Measurements from ENCODE around the gene YKT6. TPM values are rescaled to one million over a fixed set of nuclear protein-coding genes. Genes with fewer than 3 reads are reported as not detected.

The YKT6 gene
- total RNA-seq, 1 experiment from 2014 or later, result 146 TPM

GRCh38 chr7:44256459-44256858 lies 55.7 kb downstream of the YKT6 start:
- no peak for TF ChIP-seq CTCF (IDR thresholded peaks at IDR 0.05; ENCODE audit: unreplicated experiment)
- H3K36me3 Mint-ChIP-seq (ENCODE audit: insufficient read depth, unreplicated experiment), result no peaks in the 10 kb centered on the region
- intact Hi-C loops (cut with micrococcal nuclease; ENCODE audit: unreplicated experiment), result no loop called here

GRCh38 chr7:44257213-44257612 lies 56.4 kb downstream of the YKT6 start:
- Mint-ChIP-seq H3K9me3 (ENCODE audit: low read depth, unreplicated experiment) (no peaks in the 10 kb centered on the region), H3K4me1 (ENCODE audit: low read depth, unreplicated experiment) (peaks cover 17% of the 10 kb centered on the region), H3K27ac (ENCODE audit: unreplicated experiment) (no peak overlapping the region), H3K36me3 (ENCODE audit: insufficient read depth, unreplicated experiment) (no peaks in the 10 kb centered on the region), H3K27me3 (ENCODE audit: unreplicated experiment) (peaks cover 22% of the 10 kb centered on the region), H3K4me3 (ENCODE audit: low read depth, unreplicated experiment) (no peak overlapping the region)
- CTCF ChIA-PET, result interaction anchor here (0.8 to 1.3 kb wide), 2 partner anchors 16 to 51 kb away, joined by 3 read pairs; no protein-coding TSS in a partner anchor
- DNase-seq, result no peak
- TF ChIP-seq CTCF (IDR thresholded peaks at IDR 0.05; ENCODE audit: unreplicated experiment), result no peak
- intact Hi-C loops (cut with micrococcal nuclease; ENCODE audit: unreplicated experiment), result no loop called here
- no TSS peak for BruUV-seq (replicated peaks)

More at GRCh38 chr7:44256459-44256858, 55.7 kb downstream of the YKT6 start:
- H3K9me3 Mint-ChIP-seq (ENCODE audit: low read depth, unreplicated experiment), result no peaks in the 10 kb centered on the region
- H3K27me3 Mint-ChIP-seq (ENCODE audit: unreplicated experiment), result peaks cover 30% of the 10 kb centered on the region
- CTCF ChIA-PET, result interaction anchor here (1.2 kb wide), 1 partner anchor 20 kb away, joined by 3 read pairs; no protein-coding TSS in a partner anchor
- no peak for DNase-seq
- H3K27ac Mint-ChIP-seq (ENCODE audit: unreplicated experiment), result no peak overlapping the region
- BruUV-seq (replicated peaks), result no TSS peak
- no peak overlapping the region for H3K4me3 Mint-ChIP-seq (ENCODE audit: low read depth, unreplicated experiment)
- H3K4me1 Mint-ChIP-seq (ENCODE audit: low read depth, unreplicated experiment), result peaks cover 17% of the 10 kb centered on the region

- DNase-seq, result peak; percentile 59
- H3K27ac Mint-ChIP-seq (ENCODE audit: unreplicated experiment), result no peak overlapping the region
- no peak for TF ChIP-seq CTCF (IDR thresholded peaks at IDR 0.05; ENCODE audit: unreplicated experiment)
- no peak overlapping the region for H3K4me3 Mint-ChIP-seq (ENCODE audit: low read depth, unreplicated experiment)
- no peaks in the 10 kb centered on the region for H3K36me3 Mint-ChIP-seq (ENCODE audit: insufficient read depth, unreplicated experiment)
- no peaks in the 10 kb centered on the region for H3K9me3 Mint-ChIP-seq (ENCODE audit: low read depth, unreplicated experiment)
- peaks cover 17% of the 10 kb centered on the region for H3K4me1 Mint-ChIP-seq (ENCODE audit: low read depth, unreplicated experiment)
- intact Hi-C loops (cut with micrococcal nuclease; ENCODE audit: unreplicated experiment), result no loop called here
- peaks cover 16% of the 10 kb centered on the region for H3K27me3 Mint-ChIP-seq (ENCODE audit: unreplicated experiment)
- CTCF ChIA-PET, result interaction anchor here (0.5 to 1.3 kb wide), 6 partner anchors 9 to 277 kb away, joined by 3 to 4 read pairs (median 4); no protein-coding TSS in a partner anchor
- BruUV-seq (replicated peaks), result no TSS peak
Observed at GRCh38 chr7:44257618-44258422, 57.0 kb downstream of the YKT6 start.

GRCh38 chr7:44258423-44258760 lies 57.6 kb downstream of the YKT6 start:
- no peak overlapping the region for H3K27ac Mint-ChIP-seq (ENCODE audit: unreplicated experiment)
- CTCF ChIA-PET, result interaction anchor here (0.9 to 1.3 kb wide), 4 partner anchors 9 to 121 kb away, joined by 3 to 4 read pairs (median 4); no protein-coding TSS in a partner anchor

More at GRCh38 chr7:44258423-44258760, 57.6 kb downstream of the YKT6 start:
- Mint-ChIP-seq H3K36me3 (ENCODE audit: insufficient read depth, unreplicated experiment) (no peaks in the 10 kb centered on the region), H3K4me3 (ENCODE audit: low read depth, unreplicated experiment) (no peak overlapping the region), H3K4me1 (ENCODE audit: low read depth, unreplicated experiment) (peaks cover 17% of the 10 kb centered on the region), H3K9me3 (ENCODE audit: low read depth, unreplicated experiment) (no peaks in the 10 kb centered on the region), H3K27me3 (ENCODE audit: unreplicated experiment) (peaks cover 13% of the 10 kb centered on the region)
- no TSS peak for BruUV-seq (replicated peaks)
- no peak for DNase-seq
- intact Hi-C loops (cut with micrococcal nuclease; ENCODE audit: unreplicated experiment), result no loop called here
- TF ChIP-seq CTCF (IDR thresholded peaks at IDR 0.05; ENCODE audit: unreplicated experiment), result no peak
